Mesodermal cell (in vitro differentiated cells): ENCODE results near the gene ACACA. TPM values are rescaled to one million over a fixed set of nuclear protein-coding genes. Genes with fewer than 3 reads are reported as not detected.
"Not testable (repeated sequence)": the region's sequence is repeated elsewhere in the genome, so short reads cannot be mapped to it uniquely, and the experiment has no call there.

Experiments
- H3K27ac ChIP-seq: 2 replicates; pipeline ENCODE4 v1.7.0; 2013; ENCODE audit warnings: mild to moderate bottlenecking, low read depth, low read length, moderate library complexity; ENCODE audit not compliant: severe bottlenecking
- H3K36me3 ChIP-seq: 2 replicates; pipeline ENCODE4 v1.7.1; 2013; ENCODE audit warnings: mild to moderate bottlenecking, low read length, moderate library complexity; ENCODE audit not compliant: control insufficient read depth, insufficient read depth
- H3K4me1 ChIP-seq: one replicate; pipeline ENCODE4 v1.7.1; 2013; ENCODE audit warnings: mild to moderate bottlenecking, low read length; ENCODE audit not compliant: insufficient read depth, control insufficient read depth, poor library complexity, severe bottlenecking
- H3K4me3 ChIP-seq: 2 replicates; pipeline ENCODE4 v1.7.0; 2013; ENCODE audit warnings: low read length, control low read depth, mild to moderate bottlenecking; ENCODE audit not compliant: insufficient read depth, poor library complexity, severe bottlenecking; ENCODE audit errors: extremely low read depth
- H3K9me3 ChIP-seq: 2 replicates; pipeline ENCODE4 v1.7.1; 2013; ENCODE audit warnings: mild to moderate bottlenecking, low read length, moderate library complexity; ENCODE audit not compliant: control insufficient read depth
- WGBS, 2 experiments: methylation state at CpG; one replicate each; pipeline ENCODE4 v1.1.5; 2013; ENCODE audit warnings: missing lambda C conversion rate in 2 of 2; ENCODE audit not compliant: insufficient coverage in 2 of 2; 5-methylcytosine and 5-hydroxymethylcytosine counted together
- polyA plus RNA-seq, 2 experiments: library from polyadenylated mRNA; stranded (reverse); fragments of 50-300 nt; gene quantifications; one replicate each; pipeline ENCODE4 v1.2.3, GENCODE V29; 2013

The ACACA gene
- polyA plus RNA-seq (2013, experiment 1 of 2) = 45.4 TPM
- 45.1 TPM for polyA plus RNA-seq (2013, experiment 2 of 2)

- H3K36me3 ChIP-seq = peaks cover 21% of the 10 kb centered on the region
These were observed at the start of gene ACACA, which contains the start of gene TADA2A for GRCh38 chr17:37406635-37407461. Gene ACACA (minus strand): TSS chr17:37406836. CDS start chr17:37406299, 537 bp downstream. Gene TADA2A (plus strand): TSS chr17:37406886. CDS start chr17:37411366, 4,480 bp downstream.

DNA sequence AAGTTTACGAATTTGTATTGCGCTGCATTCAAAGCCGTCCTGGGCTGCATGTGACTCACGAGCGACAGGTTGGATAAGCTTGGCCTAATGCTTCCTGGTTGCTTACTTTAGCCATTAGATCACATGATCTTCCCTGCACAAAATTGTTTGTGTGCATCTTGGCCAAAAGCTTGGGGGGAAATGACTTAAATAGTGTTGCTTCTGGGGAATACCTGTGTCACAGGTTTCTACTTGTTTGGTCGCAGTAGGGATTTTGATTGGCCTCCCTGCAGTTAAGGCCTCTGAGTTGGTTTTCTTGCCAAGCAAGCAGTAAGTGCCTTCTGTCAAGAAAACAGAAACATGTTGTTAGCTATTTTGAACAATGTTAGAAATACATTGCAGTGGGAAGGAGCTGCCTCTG lies 43.5 kb upstream of the ACACA start:
- Histone ChIP-seq H3K4me3 (no peak overlapping the region), H3K27ac (no peak overlapping the region), H3K36me3 (peaks cover 40% of the 10 kb centered on the region), H3K4me1 (peaks cover 15% of the 10 kb centered on the region), H3K9me3 (no peaks in the 10 kb centered on the region)
- 88 to 98% methylated on average over 6 of the region's 6 CpGs for WGBS, 2 experiments

More at GRCh38 chr17:37406635-37407461, at the start of gene ACACA, which contains the start of gene TADA2A:
- Histone ChIP-seq H3K4me3 (peak within 1 kb of the TSS; percentile 80), H3K4me1 (peaks cover 9% of the 10 kb centered on the region), H3K9me3 (no peaks in the 10 kb centered on the region), H3K27ac (peak within 1 kb of the TSS; percentile 81)
- 0 to 2% methylated on average over 39 to 77 of the region's 98 CpGs for WGBS, 2 experiments

- H3K4me1 ChIP-seq = peaks cover 15% of the 10 kb centered on the region
- peaks cover 60% of the 10 kb centered on the region for H3K36me3 ChIP-seq
- no peak overlapping the region for H3K4me3 ChIP-seq
- no peak overlapping the region for H3K27ac ChIP-seq
- H3K9me3 ChIP-seq = no peaks in the 10 kb centered on the region
- 93 to 100% methylated on average over 1 of the region's 1 CpG for WGBS, 2 experiments
These were observed 41.0 kb upstream of the ACACA start for GRCh38 chr17:37447641-37448040.

GRCh38 chr17:37446027-37446426 lies 39.4 kb upstream of the ACACA start:
- WGBS, 2 experiments = 72% methylated on average over 2 of the region's 4 CpGs; no CpG with 5 or more reads in 1 of the 2 experiments
- no peaks in the 10 kb centered on the region for H3K9me3 ChIP-seq
- H3K36me3 ChIP-seq = peaks cover 64% of the 10 kb centered on the region
- no peak overlapping the region for H3K27ac ChIP-seq
- H3K4me1 ChIP-seq = peaks cover 15% of the 10 kb centered on the region
- H3K4me3 ChIP-seq = no peak overlapping the region

- H3K4me3 ChIP-seq, H3K27ac ChIP-seq, H3K9me3 ChIP-seq, H3K4me1 ChIP-seq: not testable (repeated sequence)
- peaks cover 70% of the 10 kb centered on the region for H3K36me3 ChIP-seq
- WGBS, 2 experiments = 96 to 100% methylated on average over 5 to 7 of the region's 12 CpGs
These were observed 34.9 kb upstream of the ACACA start for GRCh38 chr17:37441369-37442014.

DNA sequence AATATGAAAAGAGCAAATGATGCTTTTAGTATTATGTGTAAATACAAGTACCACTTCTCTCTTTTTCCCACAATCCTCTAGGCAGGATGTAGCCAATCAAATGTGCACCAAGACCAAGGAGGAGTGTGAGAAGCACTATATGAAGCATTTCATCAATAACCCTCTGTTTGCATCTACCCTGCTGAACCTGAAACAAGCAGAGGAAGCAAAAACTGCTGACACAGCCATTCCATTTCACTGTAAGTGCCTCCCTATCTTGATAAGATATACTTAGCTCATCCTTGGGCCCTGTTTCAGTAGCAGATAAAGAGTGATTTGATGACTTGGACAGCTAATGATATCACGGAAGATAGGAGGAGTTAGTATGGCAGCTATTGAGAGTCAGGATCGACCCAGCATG lies 33.8 kb upstream of the ACACA start:
- no peak overlapping the region for H3K27ac ChIP-seq
- 97 to 100% methylated on average over 2 of the region's 2 CpGs for WGBS, 2 experiments
- H3K4me1 ChIP-seq = no peaks in the 10 kb centered on the region
- no peak overlapping the region for H3K4me3 ChIP-seq
- H3K36me3 ChIP-seq = peaks cover 76% of the 10 kb centered on the region
- H3K9me3 ChIP-seq = no peaks in the 10 kb centered on the region

DNA sequence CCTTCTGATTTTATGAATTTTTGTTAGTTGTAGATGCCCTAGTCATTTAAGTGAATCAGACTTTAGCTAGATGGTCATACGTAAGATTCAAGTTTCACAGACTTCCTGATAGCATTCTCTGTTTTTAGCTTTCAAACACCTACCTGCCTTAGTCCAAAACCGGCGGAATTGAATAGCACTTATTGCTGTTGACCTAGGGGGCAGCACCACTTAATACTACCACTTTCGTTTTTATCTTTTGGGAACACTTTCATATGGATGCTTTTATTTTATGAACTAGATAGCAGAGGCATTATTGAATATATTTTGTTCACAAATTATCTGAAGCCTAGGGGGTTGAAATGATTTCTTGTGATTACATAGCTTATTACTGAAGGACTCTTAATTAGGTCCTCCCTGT lies 31.5 kb upstream of the ACACA start:
- Histone ChIP-seq H3K36me3 (peaks cover 64% of the 10 kb centered on the region), H3K4me1 (no peaks in the 10 kb centered on the region), H3K4me3 (no peak overlapping the region), H3K27ac (no peak overlapping the region), H3K9me3 (no peaks in the 10 kb centered on the region)
- WGBS, 2 experiments = 63 to 90% methylated on average over 2 to 3 of the region's 4 CpGs

GRCh38 chr17:37432671-37433070 lies 26.0 kb upstream of the ACACA start:
- H3K27ac ChIP-seq = no peak overlapping the region
- H3K4me1 ChIP-seq = no peaks in the 10 kb centered on the region
- no peaks in the 10 kb centered on the region for H3K9me3 ChIP-seq
- WGBS, 2 experiments = no CpG with 5 or more reads among the region's 2 CpGs
- peaks cover 53% of the 10 kb centered on the region for H3K36me3 ChIP-seq
- no peak overlapping the region for H3K4me3 ChIP-seq

GRCh38 chr17:37430051-37430627 lies 23.5 kb upstream of the ACACA start:
- no peaks in the 10 kb centered on the region for H3K9me3 ChIP-seq
- H3K4me3 ChIP-seq = no peak overlapping the region
- no peak overlapping the region for H3K27ac ChIP-seq
- WGBS, 2 experiments = 78 to 80% methylated on average over 1 of the region's 1 CpG
- peaks cover 58% of the 10 kb centered on the region for H3K36me3 ChIP-seq
- no peaks in the 10 kb centered on the region for H3K4me1 ChIP-seq

DNA sequence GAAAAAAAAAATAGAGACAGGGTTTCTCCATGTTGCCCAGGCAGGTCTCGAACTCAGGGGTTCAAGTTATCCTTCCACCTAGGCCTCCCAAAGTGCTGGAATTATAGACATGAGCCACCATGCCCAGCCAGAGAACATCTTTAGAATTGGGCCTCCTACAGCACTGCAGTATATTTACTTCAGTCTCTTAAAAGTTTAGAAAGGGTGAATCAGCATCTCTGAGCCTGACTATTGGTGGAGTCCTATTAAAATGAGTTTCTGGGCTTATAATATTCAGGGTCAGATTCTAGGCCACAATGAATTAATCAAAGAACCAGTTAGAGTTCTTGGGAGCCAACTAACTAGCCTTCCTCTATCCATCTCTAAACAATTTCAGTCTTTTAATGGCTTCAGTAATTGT lies 22.8 kb upstream of the ACACA start:
- no peak overlapping the region for H3K27ac ChIP-seq

More for the DNA sequence above, 22.8 kb upstream of the ACACA start:
- WGBS, 2 experiments = 67 to 83% methylated on average over 1 of the region's 1 CpG
- Histone ChIP-seq H3K36me3 (peaks cover 58% of the 10 kb centered on the region), H3K9me3 (no peaks in the 10 kb centered on the region), H3K4me3 (no peak overlapping the region), H3K4me1 (no peaks in the 10 kb centered on the region)
